HG02970 (cell line): ENCODE measurements around the gene LDAH.
A peak's percentile ranks its signal among the peaks of the same experiment; 100 is the strongest.

Source experiments
- ATAC-seq: cut with Tn5 transposase; IDR thresholded peaks from one replicate; pipeline ENCODE4 v1.9.1; 2021; ENCODE audit warnings: mild to moderate bottlenecking, moderate library complexity, moderate number of reproducible peaks; ENCODE audit not compliant: unreplicated experiment, low FRiP score

Gene LDAH

GRCh38 chr2:20670315-20671035, 152.4 kb downstream of the LDAH start:
- ATAC-seq, result no peak

- no peak for ATAC-seq
Measured at GRCh38 chr2:20669562-20670314, 153.2 kb downstream of the LDAH start.

GRCh38 chr2:20668871-20669475, 153.9 kb downstream of the LDAH start:
- no peak for ATAC-seq

GRCh38 chr2:20668451-20668850, 154.4 kb downstream of the LDAH start:
- no peak for ATAC-seq

- ATAC-seq, result no peak
Measured at GRCh38 chr2:20667531-20668401, 155.1 kb downstream of the LDAH start.

- no peak for ATAC-seq
Measured at GRCh38 chr2:20667151-20667530, 155.8 kb downstream of the LDAH start.

- no peak for ATAC-seq
Measured at GRCh38 chr2:20666304-20667150, 156.4 kb downstream of the LDAH start, which contains the start of gene GDF7. TSS of gene GDF7 (plus strand) at chr2:20667144. CDS start at chr2:20667240, 96 bp downstream.

GRCh38 chr2:20666005-20666303, 156.9 kb downstream of the LDAH start:
- no peak for ATAC-seq

- no peak for ATAC-seq
Measured at GRCh38 chr2:20665243-20666004, 157.5 kb downstream of the LDAH start.

GRCh38 chr2:20664431-20665242, 158.3 kb downstream of the LDAH start:
- ATAC-seq, result no peak

GRCh38 chr2:20664071-20664390, 158.9 kb downstream of the LDAH start:
- ATAC-seq, result no peak

GRCh38 chr2:20663196-20664070, 159.5 kb downstream of the LDAH start:
- no peak for ATAC-seq

- ATAC-seq, result no peak
Measured at GRCh38 chr2:20662308-20662937, 160.5 kb downstream of the LDAH start.

GRCh38 chr2:20661421-20662307, 161.2 kb downstream of the LDAH start:
- ATAC-seq, result peak; percentile 53

- ATAC-seq, result no peak
Measured at GRCh38 chr2:20660506-20661420, 162.1 kb downstream of the LDAH start.
